Hindlimb muscle (tissue), 1 donor: ENCODE results near the gene TTC28. TPM values are rescaled to one million over a fixed set of nuclear protein-coding genes. Genes with fewer than 3 reads are reported as not detected.
"Not testable (repeated sequence)": the region's sequence is repeated elsewhere in the genome, so short reads cannot be mapped to it uniquely, and the experiment has no call there.

Source experiments
- DNase-seq: peaks from one replicate; pipeline ENCODE4 v3.0.0-alpha.2; 2013
- polyA plus RNA-seq: library from polyadenylated mRNA; unstranded; fragments of 120-200 nt; gene quantifications from one replicate; pipeline ENCODE4 v1.2.1, GENCODE V29; 2013; ENCODE audit not compliant: insufficient read length

Gene TTC28
- polyA plus RNA-seq, 1 donor: 30.7 TPM

DNA sequence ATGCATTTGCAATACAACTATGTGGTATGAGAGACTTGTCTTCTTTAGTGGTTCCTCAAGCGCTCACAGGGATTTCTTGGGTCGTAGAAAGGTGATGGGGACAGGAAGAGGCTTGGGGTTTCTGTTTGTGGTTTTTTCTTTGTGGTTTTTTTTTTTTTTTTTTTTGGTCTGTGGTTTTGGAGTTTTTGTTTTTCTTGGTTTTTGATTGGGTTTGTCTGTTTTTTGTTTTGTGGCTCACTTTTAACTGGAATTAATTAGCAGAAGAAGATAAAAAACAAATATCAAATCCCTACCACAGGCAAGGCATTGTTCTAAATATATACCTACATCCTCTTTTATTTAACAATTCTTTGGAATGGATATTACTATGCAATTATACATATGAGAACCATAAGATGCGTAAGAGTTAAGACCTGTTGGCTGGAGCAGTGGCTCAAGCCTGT, 5.5 kb downstream of the TTC28 start:
- no peak for DNase-seq

DNA sequence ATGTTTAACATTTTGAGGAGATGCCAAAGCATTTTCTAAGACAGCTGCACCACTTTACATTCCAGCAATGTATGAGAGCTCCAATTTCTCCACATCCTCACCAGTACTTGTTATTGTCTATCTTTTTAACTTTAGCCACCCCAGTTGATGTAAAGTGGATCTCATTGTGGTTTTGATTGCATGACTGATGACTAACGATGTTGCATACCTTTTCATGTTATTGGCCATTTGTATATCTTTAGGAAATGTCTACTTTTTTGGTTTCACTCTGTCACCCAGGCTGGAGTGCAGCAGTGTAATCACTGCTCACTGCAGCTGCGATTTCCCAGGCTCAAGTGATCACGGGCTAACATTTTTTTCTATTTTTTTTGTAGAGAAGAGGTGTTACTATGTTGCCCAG, 8.9 kb downstream of the TTC28 start:
- DNase-seq: no peak

DNA sequence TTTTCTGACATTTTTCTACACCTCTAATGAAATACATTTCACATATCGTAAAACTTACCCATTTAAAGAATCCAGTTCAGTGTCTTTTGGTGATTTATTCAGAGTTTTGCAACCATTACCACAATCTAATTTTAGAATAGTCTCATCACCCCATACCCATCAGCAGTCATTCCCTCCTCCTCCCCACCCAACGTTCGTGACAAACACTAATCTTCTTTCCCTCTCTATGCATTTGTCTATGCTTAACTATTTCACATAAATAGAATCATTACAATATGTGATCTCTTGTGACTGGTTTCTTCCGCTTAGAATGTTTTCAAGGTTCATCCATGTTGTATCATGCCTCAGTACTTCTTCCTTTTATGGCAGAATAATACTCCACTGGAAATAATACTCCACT, 9.5 kb downstream of the TTC28 start:
- DNase-seq: no peak

DNA sequence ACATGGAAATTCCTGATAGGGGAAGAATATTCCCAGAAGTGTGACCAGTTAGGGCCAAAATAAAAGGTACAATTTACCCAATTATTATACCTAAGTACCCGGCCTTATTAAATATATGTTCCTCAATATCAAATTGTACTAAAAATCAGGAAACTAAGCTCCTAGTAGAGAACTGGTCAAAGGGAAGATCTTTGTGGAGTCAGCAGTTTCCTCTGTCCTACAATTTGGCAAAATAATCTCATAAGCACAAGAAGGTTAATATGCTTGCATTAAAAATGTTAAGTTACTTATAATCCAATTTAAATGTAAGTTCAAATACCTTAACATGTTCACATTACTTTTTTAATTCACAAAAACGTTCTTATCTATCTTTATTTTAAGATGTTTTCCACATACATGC, 10.3 kb downstream of the TTC28 start:
- DNase-seq: no peak

DNA sequence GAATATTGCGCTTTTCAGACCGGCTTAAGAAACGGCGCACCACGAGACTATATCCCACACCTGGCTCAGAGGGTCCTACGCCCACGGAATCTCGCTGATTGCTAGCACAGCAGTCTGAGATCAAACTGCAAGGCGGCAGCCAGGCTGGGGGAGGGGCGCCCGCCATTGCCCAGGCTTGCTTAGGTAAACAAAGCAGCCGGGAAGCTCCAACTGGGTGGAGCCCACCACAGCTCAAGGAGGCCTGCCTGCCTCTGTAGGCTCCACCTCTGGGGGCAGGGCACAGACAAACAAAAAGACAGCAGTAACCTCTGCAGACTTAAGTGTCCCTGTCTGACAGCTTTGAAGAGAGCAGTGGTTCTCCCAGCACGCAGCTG, 16.1 kb downstream of the TTC28 start:
- DNase-seq: not testable (repeated sequence)

DNA sequence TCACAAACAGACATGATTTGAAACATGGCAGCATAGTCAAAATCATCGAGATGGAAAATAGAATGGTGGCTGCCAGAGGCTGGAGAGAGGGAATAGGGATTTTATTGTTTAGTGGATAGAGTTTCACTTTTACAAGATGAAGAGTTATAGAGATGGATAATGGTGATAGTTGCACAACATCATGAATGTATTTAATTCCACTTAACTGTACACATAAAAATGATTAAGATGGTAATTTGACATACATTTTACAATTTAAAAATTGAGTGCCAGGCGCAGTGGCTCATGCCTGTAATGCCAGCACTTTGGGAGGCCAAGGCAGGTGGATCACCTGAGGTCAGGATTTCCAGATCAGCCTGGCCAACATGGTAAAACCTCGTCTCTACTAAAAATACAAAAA, 21.2 kb downstream of the TTC28 start:
- peak; percentile 3 for DNase-seq

DNA sequence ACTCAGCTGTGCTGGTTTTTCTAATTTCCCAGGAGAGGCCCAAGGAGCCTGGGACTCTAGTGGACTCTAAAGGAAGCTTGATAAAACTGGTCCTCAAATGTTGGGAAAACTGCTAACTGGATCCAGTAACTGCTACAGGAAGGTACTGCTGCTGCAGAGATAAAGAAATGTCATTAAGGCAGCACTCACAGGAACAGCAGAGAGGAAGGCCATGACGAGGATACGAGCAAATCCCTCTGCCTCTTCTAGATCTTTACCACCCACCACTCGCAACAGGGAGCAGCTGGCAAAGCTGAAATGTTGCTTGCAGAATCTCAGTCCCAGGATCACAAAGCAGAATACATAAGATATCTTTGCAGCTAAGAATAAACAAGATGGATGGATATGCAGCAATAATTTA, 23.5 kb downstream of the TTC28 start:
- no peak for DNase-seq

DNA sequence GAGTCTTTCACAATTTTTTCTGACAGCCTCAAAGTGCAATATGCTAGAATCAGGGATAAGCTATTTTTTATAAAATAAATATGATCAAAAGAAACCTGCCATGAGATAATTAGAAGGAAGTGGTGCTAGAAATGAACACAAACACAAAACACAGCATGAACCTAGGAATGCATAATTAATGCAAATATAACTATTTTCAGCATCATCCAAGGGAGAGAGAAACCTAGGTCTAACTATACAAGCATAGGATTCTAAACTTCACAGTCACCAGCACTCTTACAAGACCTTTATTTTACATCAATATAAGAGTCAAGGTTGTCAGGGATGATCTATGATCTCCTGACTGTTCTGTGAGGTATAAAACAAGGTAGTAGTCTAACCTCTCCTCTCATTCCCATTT, 29.2 kb downstream of the TTC28 start:
- no peak for DNase-seq

DNA sequence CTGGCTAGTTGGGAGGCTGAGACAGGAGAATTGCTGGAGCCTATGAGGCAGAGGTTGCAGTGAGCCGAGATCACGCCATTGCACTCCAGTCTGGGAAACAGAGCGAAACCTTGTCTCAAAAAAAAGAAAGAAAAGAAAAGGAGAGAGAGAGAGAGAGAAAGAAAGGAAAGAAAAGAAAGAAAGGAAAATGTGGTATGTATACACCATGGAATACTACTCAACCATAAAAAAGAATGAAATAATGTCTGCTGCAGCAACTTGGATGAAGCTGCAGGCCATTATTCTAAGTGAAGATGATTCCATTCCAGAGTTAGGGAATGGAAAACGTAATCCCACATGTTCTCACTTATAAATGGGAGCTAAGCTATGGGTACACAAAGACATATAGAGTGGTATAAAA, 30.8 kb downstream of the TTC28 start:
- no peak for DNase-seq

DNA sequence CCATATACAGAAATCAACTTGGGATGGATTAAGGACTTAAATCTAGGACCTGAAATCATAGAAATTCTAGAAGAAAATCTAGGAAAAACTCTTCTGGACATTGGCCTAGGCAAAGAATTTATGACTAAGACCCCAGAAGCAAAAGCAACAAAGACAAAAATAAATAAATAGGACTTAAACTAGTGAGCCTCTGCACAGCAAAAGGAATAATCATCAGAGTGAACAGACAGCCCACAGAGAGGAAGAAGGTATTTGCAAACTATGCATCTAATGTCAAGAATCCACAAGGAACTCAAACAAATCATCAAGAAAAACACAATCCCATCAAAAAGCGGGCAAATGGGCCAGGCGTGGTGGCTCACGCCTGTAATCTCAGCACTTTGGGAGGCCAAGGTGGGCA, 32.4 kb downstream of the TTC28 start:
- no peak for DNase-seq

DNA sequence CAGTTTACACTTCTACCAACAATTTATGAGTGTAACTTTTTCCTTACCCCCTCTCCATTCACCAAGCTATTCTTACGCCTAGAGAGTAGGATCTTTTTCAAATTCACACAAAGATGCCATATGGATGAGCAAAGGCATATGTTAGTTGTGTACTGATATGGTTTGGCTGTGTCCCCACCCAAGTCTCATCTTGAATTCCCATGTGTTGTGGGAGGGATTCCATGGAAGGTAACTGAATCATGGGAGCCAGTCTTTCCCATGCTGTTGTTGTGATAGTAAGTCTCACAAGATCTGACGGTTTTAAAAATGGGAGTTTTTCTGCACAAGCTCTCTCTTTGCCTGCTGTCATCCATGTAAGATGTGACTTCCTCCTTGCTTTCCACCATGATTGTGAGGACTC, 40.3 kb downstream of the TTC28 start:
- no peak for DNase-seq

DNA sequence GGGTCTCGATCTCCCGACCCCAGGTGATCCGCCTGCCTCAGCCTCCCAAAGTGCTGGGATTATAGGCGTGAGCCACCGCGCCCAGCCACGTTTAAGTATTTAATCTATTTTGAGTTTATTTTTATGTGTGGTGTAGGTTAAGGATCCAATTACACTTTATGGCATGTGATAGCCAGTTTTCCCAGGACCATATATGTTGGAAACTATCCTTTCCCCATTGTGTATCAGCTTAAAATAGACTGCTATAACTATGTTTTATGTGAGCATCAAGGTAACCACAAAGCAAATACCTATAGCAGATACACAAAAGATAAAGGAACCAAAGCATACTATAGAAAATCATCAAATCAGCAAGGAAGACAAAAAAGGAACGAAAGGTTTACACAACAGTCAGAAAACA, 42.4 kb downstream of the TTC28 start:
- DNase-seq: no peak

DNA sequence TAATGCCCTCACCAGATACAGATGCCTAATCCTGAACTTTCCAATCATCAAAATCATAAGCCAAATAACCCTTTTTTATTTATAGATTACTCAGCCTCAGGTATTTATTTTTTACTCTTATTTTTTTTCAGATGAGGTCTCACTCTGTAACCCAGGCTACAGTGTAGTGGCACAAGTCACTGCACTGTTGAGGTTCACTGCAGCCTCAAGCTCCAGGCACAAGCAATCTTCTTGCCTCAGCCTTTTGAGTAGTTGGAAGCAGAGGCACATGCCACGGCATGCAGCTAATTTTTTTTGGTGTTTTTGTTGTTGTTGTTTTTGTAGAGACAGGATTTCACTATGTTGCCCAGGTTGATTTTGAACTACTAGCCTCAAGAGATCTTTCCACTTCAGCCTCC, 49.5 kb downstream of the TTC28 start:
- no peak for DNase-seq

DNA sequence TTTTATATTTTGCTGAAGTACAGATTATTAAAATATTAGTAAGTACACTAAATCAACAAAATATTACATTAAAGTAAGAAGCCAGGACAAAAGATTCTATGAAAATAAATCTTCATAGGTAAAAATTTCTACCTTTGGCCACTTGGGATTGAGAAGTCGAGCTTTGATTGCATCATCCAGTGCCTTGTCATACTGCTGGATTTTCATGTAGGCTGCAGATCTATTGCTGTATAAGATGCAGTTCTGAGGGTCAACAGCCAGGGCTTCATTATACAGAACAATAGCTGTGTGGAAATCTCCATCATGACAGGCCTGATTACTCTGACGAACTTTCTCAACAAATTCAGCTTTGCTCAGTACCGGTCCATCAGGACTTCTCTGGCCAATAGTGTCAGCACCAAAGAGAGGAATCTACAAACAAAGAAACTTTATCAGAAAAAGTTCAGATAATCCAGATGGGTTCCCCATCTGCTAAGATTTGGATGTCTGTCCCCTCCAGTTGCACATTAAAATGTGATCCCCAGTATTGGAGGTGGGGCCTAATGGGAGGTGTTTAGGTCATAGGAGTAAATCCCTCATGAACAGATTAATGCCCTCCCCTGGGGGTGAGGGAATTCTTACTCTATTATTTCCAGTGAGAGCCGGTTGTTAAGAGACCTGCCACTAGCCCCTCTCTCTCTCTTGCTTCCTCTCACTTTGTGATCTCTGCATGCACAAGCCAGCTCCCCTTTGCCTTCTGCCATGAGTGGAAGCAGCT, 50.0 kb downstream of the TTC28 start:
- DNase-seq: no peak

DNA sequence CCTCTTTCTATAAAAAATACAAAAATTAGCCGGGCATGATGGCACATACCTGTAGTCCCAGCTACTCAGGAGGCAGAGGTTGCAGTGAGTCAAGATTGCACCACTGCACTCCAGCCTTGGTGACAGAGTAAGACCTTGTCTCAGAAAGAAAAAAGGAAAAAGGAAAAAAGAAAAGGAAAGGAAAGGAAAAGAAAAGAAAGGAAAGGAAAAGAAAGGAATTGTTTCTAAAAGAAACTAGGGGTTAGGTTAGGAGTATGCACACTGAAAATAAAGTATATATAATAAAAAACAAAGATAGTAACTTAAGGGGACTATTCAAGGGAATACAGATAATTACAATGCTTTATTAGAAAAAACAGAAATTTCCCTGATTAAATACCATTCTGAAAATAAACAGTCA, 50.9 kb downstream of the TTC28 start:
- no peak for DNase-seq

DNA sequence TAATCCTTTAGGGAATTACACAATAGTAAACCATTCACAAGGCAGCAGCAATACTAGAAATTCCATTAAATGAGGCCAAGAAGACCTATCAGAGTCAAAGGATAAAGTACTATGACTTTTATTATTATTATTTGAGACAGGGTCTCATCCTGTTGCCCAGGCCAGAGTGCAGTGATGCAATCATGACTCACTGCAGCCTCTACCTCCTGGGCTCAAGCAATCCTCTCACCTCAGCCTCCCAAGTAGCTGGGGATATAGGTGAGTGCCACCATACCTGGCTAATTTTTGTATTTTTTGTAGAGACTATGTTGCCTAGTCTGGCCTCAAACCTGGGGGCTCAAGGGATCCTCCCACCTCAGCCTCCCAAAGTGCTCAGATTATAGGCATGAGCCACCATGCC, 51.8 kb downstream of the TTC28 start:
- no peak for DNase-seq

DNA sequence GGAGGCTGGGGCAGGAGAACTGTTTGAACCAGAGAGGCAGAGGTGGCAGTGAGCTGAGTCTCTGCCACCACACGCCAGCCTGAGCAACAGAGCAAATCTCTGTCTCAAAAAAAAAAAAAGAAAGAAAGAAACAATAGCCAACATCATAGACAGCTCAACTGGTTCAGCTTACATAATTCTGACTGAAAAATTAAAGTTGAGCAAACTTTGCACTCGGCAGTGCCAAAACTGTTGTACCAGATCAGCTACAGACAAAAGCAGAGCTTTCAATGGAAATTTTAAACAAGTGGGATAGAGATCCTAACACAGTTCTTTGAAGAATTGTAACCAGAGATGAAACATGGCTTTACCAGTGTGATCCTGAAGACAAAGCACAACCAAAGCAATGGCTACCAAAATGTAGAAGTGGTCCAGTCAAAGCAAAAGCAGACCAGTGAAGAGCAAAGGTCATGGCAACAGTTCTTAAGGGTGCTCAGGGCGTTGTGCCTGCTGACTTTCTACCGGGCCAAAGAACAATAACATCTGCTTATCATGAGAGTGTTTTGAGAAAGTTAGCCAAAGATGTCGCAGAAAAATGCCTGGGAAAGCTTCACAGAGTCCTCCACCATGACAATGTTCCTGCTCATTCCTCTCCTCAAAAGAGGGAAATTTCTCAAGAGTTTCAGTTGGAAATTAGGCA, 59.3 kb downstream of the TTC28 start:
- no peak for DNase-seq

DNA sequence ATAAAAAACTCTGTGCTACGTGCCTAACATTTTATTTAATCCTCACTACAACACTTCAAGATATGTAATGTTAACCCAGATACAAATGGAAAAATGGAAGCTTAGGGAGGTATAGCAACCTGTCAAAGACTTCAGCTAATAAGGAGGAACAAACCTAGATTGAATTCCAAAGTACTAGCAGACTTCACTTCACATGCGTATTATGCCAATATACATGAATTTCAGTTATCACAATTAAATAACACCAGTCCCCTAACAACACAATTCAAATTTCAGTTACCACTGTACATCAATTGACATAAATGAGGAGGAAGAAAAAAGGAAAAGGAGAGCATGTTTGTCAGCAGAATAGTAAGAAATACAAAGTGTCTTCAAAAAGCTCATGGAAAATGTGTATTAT, 60.4 kb downstream of the TTC28 start:
- no peak for DNase-seq

DNA sequence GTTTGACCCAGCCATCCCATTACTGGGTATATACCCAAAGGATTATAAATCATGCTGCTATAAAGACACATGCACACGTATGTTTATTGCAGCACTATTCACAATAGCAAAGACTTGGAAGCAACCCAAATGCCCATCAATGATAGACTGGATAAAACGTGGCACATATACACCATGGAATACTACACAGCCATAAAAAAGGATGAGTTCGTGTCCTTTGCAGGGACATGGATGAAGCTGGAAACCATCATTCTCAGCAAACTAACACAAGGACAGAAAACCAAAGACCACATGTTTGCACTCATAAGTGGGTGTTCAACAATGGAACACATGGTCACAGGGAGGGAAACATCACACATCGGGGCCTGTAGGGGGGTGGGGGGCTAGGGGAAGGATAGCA, 64.2 kb downstream of the TTC28 start:
- not testable (repeated sequence) for DNase-seq

DNA sequence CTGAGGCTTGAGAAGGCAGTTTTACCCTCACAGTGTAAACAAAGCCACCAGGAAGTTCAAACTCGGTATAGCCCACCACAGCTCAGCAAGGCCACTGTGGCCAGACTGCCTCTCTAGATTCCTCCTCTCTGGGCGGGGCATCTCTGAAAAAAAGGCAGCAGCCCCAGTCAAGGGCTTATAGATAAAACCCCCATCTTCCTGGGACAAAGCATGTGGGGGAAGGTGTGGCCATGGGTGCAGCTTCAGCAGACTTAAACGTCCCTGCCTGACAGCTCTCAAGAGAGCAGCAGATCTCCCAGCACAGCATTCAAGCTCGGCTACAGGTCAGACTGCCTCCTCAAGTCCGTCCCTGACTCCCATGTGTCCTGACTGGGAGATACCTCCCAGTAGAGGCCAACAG, 69.7 kb downstream of the TTC28 start:
- DNase-seq: no peak

DNA sequence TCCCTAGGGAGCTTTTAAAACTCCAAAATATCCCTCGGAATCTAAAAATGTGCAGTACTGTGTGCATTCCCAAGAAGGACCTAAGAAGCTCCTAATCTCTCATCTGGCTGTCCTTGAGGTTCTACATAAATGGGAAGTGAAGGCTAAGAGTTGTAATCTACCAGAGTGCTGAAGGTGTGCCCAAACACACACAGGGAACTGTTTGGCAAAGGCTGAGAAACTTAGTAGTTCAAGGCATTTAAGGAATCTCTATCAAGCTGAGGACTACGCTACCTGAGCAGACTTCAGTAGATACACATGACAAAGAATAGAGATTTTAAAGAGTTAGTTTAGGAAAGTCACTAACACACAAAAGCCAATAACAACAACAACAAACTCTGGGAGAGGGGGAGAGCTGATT, 71.1 kb downstream of the TTC28 start:
- no peak for DNase-seq

DNA sequence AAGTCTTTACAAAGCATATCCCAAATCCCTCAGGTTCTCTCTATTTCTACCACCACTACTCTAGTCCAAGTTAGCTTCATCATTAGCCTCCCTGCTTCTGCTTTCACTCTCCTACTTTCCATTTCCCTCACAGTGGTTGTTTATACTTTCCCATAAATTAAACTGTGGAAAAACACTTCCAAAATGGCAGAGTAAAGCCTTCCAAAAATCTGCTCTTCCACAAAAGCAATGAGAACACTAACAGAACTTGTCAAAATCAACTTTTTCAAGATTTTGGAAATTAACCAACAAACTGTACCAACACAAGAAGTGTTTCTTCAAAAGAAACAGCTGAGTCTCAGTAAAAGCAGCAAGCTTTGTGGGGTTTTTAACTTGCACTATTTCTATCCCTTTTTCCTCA, 71.8 kb downstream of the TTC28 start:
- DNase-seq: no peak

DNA sequence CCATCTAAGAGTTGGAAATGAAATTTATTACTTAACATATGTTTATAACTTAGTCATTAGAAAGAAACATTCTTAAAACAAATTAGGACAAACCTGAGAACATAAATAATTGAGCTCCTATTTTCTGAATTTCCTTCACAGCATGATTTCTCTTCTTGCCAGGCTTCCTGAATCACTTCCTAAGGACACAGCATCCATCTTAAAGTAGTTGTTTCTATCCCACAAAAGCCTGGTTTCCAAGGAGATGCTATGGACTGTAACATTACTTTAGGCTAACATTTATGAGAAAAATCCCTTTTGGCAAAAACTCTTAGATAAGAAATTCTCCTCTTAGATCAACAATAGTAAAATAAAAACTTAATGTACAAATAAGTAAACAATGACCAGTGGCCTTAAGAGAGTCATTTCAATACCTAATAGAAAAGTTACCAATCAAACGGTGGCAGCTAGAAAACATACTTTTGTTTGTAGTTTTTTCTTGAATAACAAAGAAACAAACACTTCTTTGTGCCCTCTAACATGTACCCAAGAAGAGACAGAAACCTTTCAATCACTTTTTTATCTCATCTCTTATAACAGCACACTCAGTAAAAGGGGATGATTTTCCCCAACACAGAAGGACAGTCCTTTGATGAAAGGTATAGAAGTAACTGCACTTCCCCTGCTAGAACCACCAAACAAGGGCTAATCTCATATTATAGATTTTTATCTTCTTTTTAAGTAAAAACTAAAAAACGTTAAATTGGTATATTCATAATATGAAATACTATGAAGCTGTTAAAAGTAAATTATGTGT, 74.5 kb downstream of the TTC28 start:
- no peak for DNase-seq

DNA sequence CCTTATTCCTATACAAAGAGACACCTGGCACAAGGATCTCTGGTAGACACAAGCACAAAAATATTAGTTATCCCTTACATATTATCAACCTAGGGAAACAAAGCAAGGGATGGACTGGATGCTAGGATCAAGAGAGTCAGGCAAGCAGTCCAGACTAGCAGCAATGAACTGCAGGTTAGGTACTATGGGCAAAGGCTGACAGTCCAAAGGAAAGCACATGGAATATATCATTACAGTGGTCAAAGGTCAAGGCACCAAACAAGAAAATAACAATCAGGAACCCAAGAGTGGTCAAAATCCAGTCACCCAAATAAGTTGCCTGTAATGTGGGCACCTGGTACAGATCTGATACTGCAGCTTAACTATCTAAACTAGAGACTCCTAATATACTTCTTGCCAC, 77.7 kb downstream of the TTC28 start:
- no peak for DNase-seq
